HepG2 (cell line): Measurements from ENCODE around the gene CPEB3. TPM values are rescaled to one million over a fixed set of nuclear protein-coding genes. Genes with fewer than 3 reads are reported as not detected.

Source experiments
- ATAC-seq: fragments of 200-7000 bp; cut with Tn5 transposase; 3 replicates; pipeline ENCODE4 v1.9.1; 2020; ENCODE audit warnings: mild to moderate bottlenecking, moderate library complexity
- BruUV-seq: library from RNA; stranded (reverse); fragments of 400-500 nt; replicated peaks from 2 replicates; lab custom pipeline; 2021; lab: Mats Ljungman, UMichigan
- CTCF ChIA-PET: fragments of 300-600 bp; formaldehyde crosslinking; extraction: SDS; loops from one replicate; lab custom pipeline; 2021; ENCODE audit warnings: low total read pairs, inconsistent platforms, low intra/inter-chr PET ratio; lab: Yijun Ruan, JAX
- POLR2A ChIA-PET: fragments of 350-600 bp; sonication (Branson Sonifier 250); formaldehyde crosslinking; loops from one replicate; lab custom pipeline; 2020; ENCODE audit warnings: antibody characterized with exemption, inconsistent platforms; lab: Yijun Ruan, JAX
- DNase-seq: peaks from one replicate; pipeline ENCODE4 v3.0.0-alpha.2; 2015; ENCODE audit warnings: low spot score
- FAIRE-seq: peaks from 3 replicates; lab custom pipeline; 2011; peaks lifted over from hg19 to GRCh38; lab: Jason Lieb, UNC
- H2AFZ ChIP-seq: one replicate; pipeline ENCODE4 v1.6.1; 2011; ENCODE audit warnings: low read length, inconsistent platforms
- H3K27ac ChIP-seq: fragments of 300-600 bp; 3 replicates; pipeline ENCODE4 v1.8.0; 2011; ENCODE audit warnings: mixed run types, mild to moderate bottlenecking, mixed read lengths, low read length, inconsistent platforms; ENCODE audit not compliant: insufficient read depth; ENCODE audit errors: extremely low read length
- H3K27me3 ChIP-seq, 2 experiments: fragments of 200-600 bp in 1 of 2; 2 replicates in 1 of 2; 3 replicates in 1 of 2; pipeline versions ENCODE4 v1.6.0 to v1.8.0; 2011; ENCODE audit warnings: low read length in 2 of 2, mild to moderate bottlenecking in 2 of 2, moderate library complexity in 2 of 2, inconsistent platforms in 1 of 2; ENCODE audit not compliant: insufficient read depth in 2 of 2, control insufficient read depth in 1 of 2
- H3K36me3 ChIP-seq, 2 experiments: fragments of 200-600 bp in 1 of 2; replicated peaks in 1 of 2; 2 replicates in 1 of 2; 3 replicates in 1 of 2; pipeline versions ENCODE4 v1.5.1 to v1.8.0; 2011; ENCODE audit warnings: low read length in 2 of 2, inconsistent platforms in 1 of 2; ENCODE audit not compliant: insufficient read depth in 2 of 2, control insufficient read depth in 1 of 2
- H3K4me1 ChIP-seq: 2 replicates; pipeline ENCODE4 v1.5.1; 2012; ENCODE audit warnings: low read length, inconsistent platforms; ENCODE audit not compliant: insufficient read depth
- H3K4me2 ChIP-seq: 2 replicates; pipeline ENCODE4 v1.6.0; 2011; ENCODE audit warnings: low read depth, low read length, inconsistent platforms
- H3K4me3 ChIP-seq, 3 experiments: fragments of 200-600 bp in 1 of 3; sonication (generic), shearing (Covaris generic) in 1 of 3; replicated peaks in 1 of 3; 2 replicates each; pipeline ENCODE4 v1.5.1; 2011 to 2016; ENCODE audit warnings: low read length in 3 of 3, inconsistent platforms in 2 of 3, low read depth in 2 of 3, mild to moderate bottlenecking in 2 of 3, control low read depth in 1 of 3, mixed read lengths in 1 of 3; ENCODE audit not compliant: insufficient read depth in 1 of 3
- H3K79me2 ChIP-seq: one replicate; pipeline ENCODE4 v1.6.1; 2011; ENCODE audit warnings: low read length, inconsistent platforms; ENCODE audit not compliant: insufficient read depth
- H3K9ac ChIP-seq: 2 replicates; pipeline ENCODE4 v1.6.0; 2011; ENCODE audit warnings: mild to moderate bottlenecking, low read depth, low read length, inconsistent platforms; ENCODE audit not compliant: insufficient read depth
- H3K9me3 ChIP-seq: 2 replicates; pipeline ENCODE4 v1.5.1; 2012; ENCODE audit warnings: mild to moderate bottlenecking, low read length
- H4K20me1 ChIP-seq: 2 replicates; pipeline ENCODE4 v1.6.0; 2011; ENCODE audit warnings: inconsistent platforms, mild to moderate bottlenecking, low read length, moderate library complexity; ENCODE audit not compliant: insufficient read depth
- ARID2 ChIP-seq: sonication (generic); formaldehyde crosslinking; IDR thresholded peaks from 2 replicates; pipeline ENCODE4 v1.8.1; 2022; ENCODE audit warnings: mild to moderate bottlenecking, missing genetic modification reagents, borderline replicate concordance
- ATF2 ChIP-seq: sonication (generic); formaldehyde crosslinking; IDR thresholded peaks from 2 replicates; pipeline ENCODE4 v1.4.0; 2020; ENCODE audit warnings: missing genetic modification reagents
- BCL6 ChIP-seq: IDR thresholded peaks from 2 replicates; pipeline ENCODE4 v1.6.1; 2016; ENCODE audit warnings: missing genetic modification reagents, missing compliant biosample characterization
- CAMTA2 ChIP-seq: sonication (generic); formaldehyde crosslinking; IDR thresholded peaks from 2 replicates; pipeline ENCODE4 v1.4.0; 2020; ENCODE audit warnings: mild to moderate bottlenecking, missing genetic modification reagents, borderline replicate concordance
- CSRNP1 ChIP-seq: sonication (generic); formaldehyde crosslinking; IDR thresholded peaks from 2 replicates; pipeline ENCODE4 v1.8.1; 2023; ENCODE audit warnings: mild to moderate bottlenecking, missing genetic modification reagents
- EHMT2 ChIP-seq: fragments of 200-600 bp; sonication (generic); IDR thresholded peaks from 2 replicates; pipeline ENCODE4 v1.7.0; 2017; ENCODE audit warnings: antibody characterized with exemption, low read depth, low read length, borderline replicate concordance
- HINFP ChIP-seq: sonication (generic); formaldehyde crosslinking; IDR thresholded peaks from 2 replicates; pipeline ENCODE4 v1.4.0; 2020; ENCODE audit warnings: low read depth, mild to moderate bottlenecking, missing genetic modification reagents
- HMG20B ChIP-seq: conservative IDR thresholded peaks from 2 replicates; pipeline ENCODE4 v1.6.1; 2016; ENCODE audit warnings: missing genetic modification reagents, missing compliant biosample characterization
- KLF15 ChIP-seq: sonication (generic); formaldehyde crosslinking; IDR thresholded peaks from 2 replicates; pipeline ENCODE4 v1.8.1; 2023; ENCODE audit warnings: borderline replicate concordance, mild to moderate bottlenecking, inconsistent platforms, missing genetic modification reagents, mixed read lengths
- TARDBP ChIP-seq: sonication (generic); formaldehyde crosslinking; IDR thresholded peaks from 2 replicates; pipeline ENCODE4 v1.8.0; 2022; ENCODE audit warnings: mild to moderate bottlenecking, missing genetic modification reagents
- ZNF224 ChIP-seq: sonication (generic); formaldehyde crosslinking; IDR thresholded peaks from 2 replicates; pipeline ENCODE4 v1.5.0; 2020; ENCODE audit warnings: mild to moderate bottlenecking, missing genetic modification reagents
- ZNF383 ChIP-seq: sonication (generic); formaldehyde crosslinking; IDR thresholded peaks from 2 replicates; pipeline ENCODE4 v1.4.0; 2020; ENCODE audit warnings: missing genetic modification reagents, mild to moderate bottlenecking, borderline replicate concordance
- ZNF607 ChIP-seq: sonication (generic); formaldehyde crosslinking; IDR thresholded peaks from 2 replicates; pipeline ENCODE4 v1.5.1; 2020; ENCODE audit warnings: missing genetic modification reagents, mild to moderate bottlenecking, borderline replicate concordance
- ZNF629 ChIP-seq: sonication (generic); formaldehyde crosslinking; conservative IDR thresholded peaks from 2 replicates; pipeline ENCODE4 v1.5.0; 2020; ENCODE audit warnings: missing genetic modification reagents
- ZNF75D ChIP-seq: sonication (generic); formaldehyde crosslinking; IDR thresholded peaks from 2 replicates; pipeline ENCODE4 v1.8.1; 2023; ENCODE audit warnings: missing genetic modification reagents, mild to moderate bottlenecking, borderline replicate concordance
- ZNF773 ChIP-seq: sonication (generic); formaldehyde crosslinking; IDR thresholded peaks from 2 replicates; pipeline ENCODE4 v1.4.0; 2020; ENCODE audit warnings: missing genetic modification reagents, borderline replicate concordance
- WGBS: methylation state at CpG from one replicate; pipeline ENCODE4 v1.1.6; 2017; ENCODE audit warnings: low lambda C conversion rate; 5-methylcytosine and 5-hydroxymethylcytosine counted together
- in situ Hi-C: cut with HindIII; loops from 2 replicates; pipeline ENCODE4 v1.10.0; 2017; ENCODE audit warnings: low pct_unique_long_range_greater_than_20kb; ENCODE audit not compliant: extremely low pct_ligation_motif_present
- intact Hi-C: fragments of 100-400 bp; cut with micrococcal nuclease; formaldehyde crosslinking; loops from one replicate; pipeline ENCODE4 v1.10.0; 2022; ENCODE audit not compliant: unreplicated experiment
- polyA plus RNA-seq, 8 experiments: library from polyadenylated mRNA; depleted of rRNA in 3 of 8; stranded (reverse) in 7 of 8; unstranded in 1 of 8; fragments of >200 nt; fragmentation: Illumina TruSeq in 4 of 8; extraction: Trizol in 4 of 8; gene quantifications; 2 replicates each; pipeline versions ENCODE4 v1.2.1 to v1.2.3, GENCODE V29; 2011 to 2016; ENCODE audit warnings: low read depth in 4 of 8, missing spikeins in 1 of 8, mixed read lengths in 1 of 8; ENCODE audit not compliant: insufficient read depth in 1 of 8
- total RNA-seq, 5 experiments: library from RNA; depleted of rRNA; stranded (reverse); fragments of >200 nt; fragmentation: Illumina TruSeq; extraction: Trizol; gene quantifications; 2 replicates each; pipeline ENCODE4 v1.2.3, GENCODE V29; 2016; ENCODE audit warnings: low read depth in 1 of 5

Gene CPEB3
- total and polyA plus RNA-seq, 2 of the 13 experiments (the other 11 are each of a cell fraction or from before 2014, with no cell fraction given): 0.66 to 0.70 TPM

DNA sequence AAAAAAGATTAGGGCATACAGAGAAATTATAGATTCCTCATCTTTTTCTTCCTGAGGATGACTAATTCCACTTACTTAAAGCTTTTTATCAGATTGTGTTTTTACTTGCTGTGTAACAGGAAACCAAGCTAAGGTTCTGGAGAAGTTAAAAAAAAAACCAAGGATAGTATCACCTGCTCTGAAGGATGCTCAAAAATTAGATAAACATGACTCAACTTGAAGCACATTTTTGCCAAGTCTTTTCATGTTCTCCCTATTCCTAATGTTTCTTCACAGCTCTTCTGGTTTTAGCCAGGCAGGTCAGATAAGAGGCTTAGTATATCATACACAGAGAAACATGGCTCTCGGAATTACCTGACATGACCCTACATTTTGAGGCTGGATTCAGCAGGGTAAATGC lies 90.3 kb downstream of the CPEB3 start:
- no peak overlapping the region for H3K4me2 ChIP-seq
- CTCF ChIA-PET: no interaction called here
- intact Hi-C loops: no loop called here
- no peak overlapping the region for H3K27ac ChIP-seq
- ATAC-seq (no peak), DNase-seq (no peak), FAIRE-seq (no peak)
- POLR2A ChIA-PET: interaction anchor here (1.0 kb wide), 1 partner anchor 113 kb away, joined by 3 read pairs; no protein-coding TSS in a partner anchor
- no peak overlapping the region for H2AFZ ChIP-seq
- no peaks in the 10 kb centered on the region for H4K20me1 ChIP-seq
- H3K4me1 ChIP-seq: 0 out of 2 replicates have a peak, but pooled peaks cover 6% of the 10 kb centered on the region
- no peak overlapping the region for H3K9ac ChIP-seq
- WGBS: 95% methylated on average over 1 of the region's 1 CpG
- H3K79me2 ChIP-seq: no peaks in the 10 kb centered on the region
- no peaks in the 10 kb centered on the region for H3K9me3 ChIP-seq
- BruUV-seq: no TSS peak
- H3K27me3 ChIP-seq: no peaks in the 10 kb centered on the region
- H3K4me3 ChIP-seq: no peak overlapping the region
- in situ Hi-C loops: no loop called here
- no peaks in the 10 kb centered on the region for H3K36me3 ChIP-seq
- TF ChIP-seq EHMT2: no peak
- TF ChIP-seq ZNF629: no peak
- TF ChIP-seq ZNF75D: no peak
- no peak for TF ChIP-seq ZNF773 (CRISPR knock-in tag)
- no peak for TF ChIP-seq HINFP
- no peak for TF ChIP-seq ZNF383 (CRISPR knock-in tag)
- no peak for TF ChIP-seq BCL6 (CRISPR knock-in tag)
- TF ChIP-seq ZNF607 (CRISPR knock-in tag): no peak
- TF ChIP-seq KLF15 (CRISPR knock-in tag): no peak
- TF ChIP-seq ARID2: no peak
- no peak for TF ChIP-seq TARDBP
- no peak for TF ChIP-seq HMG20B (CRISPR knock-in tag)
- TF ChIP-seq CAMTA2: no peak
- no peak for TF ChIP-seq ZNF224
- no peak for TF ChIP-seq CSRNP1 (CRISPR knock-in tag)
- no peak for TF ChIP-seq ATF2
